Pericardium fibroblast (primary cell): ENCODE results near the gene NCOA7. TPM values are rescaled to one million over a fixed set of nuclear protein-coding genes. Genes with fewer than 3 reads are reported as not detected.

Experiments used
- total RNA-seq: library from RNA; depleted of rRNA; stranded (reverse); fragments of >200 nt; gene quantifications from 2 replicates; pipeline ENCODE4 v1.2.3, GENCODE V29; 2015

Gene NCOA7
- 16.9 and 27.2 TPM in 2 replicates for total RNA-seq

GRCh38 chr6:125790358-125791150, at the start of gene NCOA7:
NCOA7 (plus strand) TSS chr6:125790960; CDS start chr6:125815355, 24,395 bp downstream.

GRCh38 chr6:125749173-125749864, 41.4 kb upstream of the NCOA7 start, which contains the start of gene HEY2:
HEY2 (plus strand) TSS chr6:125749632; CDS start chr6:125749777, 145 bp downstream.

GRCh38 chr6:125956506-125957390, 166.0 kb downstream of the NCOA7 start, which contains the start of gene HINT3:
HINT3 (plus strand) TSS chr6:125956770; CDS start chr6:125956978, 208 bp downstream.

Other genes with a start within 250 kb of the NCOA7 start
- not detected in 2 replicates for gene HEY2, start 41.3 kb upstream of the NCOA7 start, total RNA-seq
- gene HINT3, start 165.8 kb downstream of the NCOA7 start, total RNA-seq: 8.4 and 12.7 TPM in 2 replicates
- gene TRMT11, start 195.6 kb downstream of the NCOA7 start, total RNA-seq: 9.9 and 14.1 TPM in 2 replicates